Cardiac muscle cell (in vitro differentiated cells and primary cell): ENCODE data around the gene ARL6. TPM values are rescaled to one million over a fixed set of nuclear protein-coding genes. Genes with fewer than 3 reads are reported as not detected.

Experiments
- DNase-seq, 2 donors: peaks; one replicate each; pipeline versions ENCODE4 v3.0.0 to v3.0.0-alpha.2; 2010 to 2017; ENCODE audit warnings: low read depth in 1 of 2, low spot score in 1 of 2
- H3K27ac ChIP-seq: fragments of 200-600 bp; sonication (generic); 2 replicates; pipeline ENCODE4 v1.5.1; 2016
- H3K27me3 ChIP-seq: fragments of 200-600 bp; sonication (generic); 2 replicates; pipeline ENCODE4 v1.6.0; 2016; ENCODE audit warnings: control low read depth
- H3K36me3 ChIP-seq: fragments of 200-600 bp; sonication (generic); 2 replicates; pipeline ENCODE4 v1.5.1; 2016; ENCODE audit warnings: control low read depth
- H3K4me1 ChIP-seq: fragments of 200-600 bp; sonication (generic); 2 replicates; pipeline ENCODE4 v1.8.1; 2017; ENCODE audit warnings: low read depth, mild to moderate bottlenecking, mixed run types
- H3K4me3 ChIP-seq: fragments of 200-600 bp; sonication (generic); 2 replicates; pipeline ENCODE4 v1.5.1; 2016; ENCODE audit warnings: mild to moderate bottlenecking
- H3K9me3 ChIP-seq: fragments of 200-600 bp; sonication (generic); 2 replicates; pipeline ENCODE4 v1.5.1; 2017; ENCODE audit warnings: low read depth, mild to moderate bottlenecking, control low read depth
- CTCF ChIP-seq: IDR thresholded peaks from 2 replicates; pipeline ENCODE4 v1.5.1; 2012; ENCODE audit warnings: low read depth, mild to moderate bottlenecking, low read length
- polyA plus RNA-seq: library from polyadenylated mRNA; unstranded; fragments of >200 nt; fragmentation: Nextera tagmentation; extraction: Ambion mirVana; gene quantifications from 2 replicates; pipeline ENCODE4 v1.2.1, GENCODE V29; 2016
- total RNA-seq: library from RNA; depleted of rRNA; stranded (reverse); fragments of >200 nt; gene quantifications from 2 replicates; pipeline ENCODE4 v1.2.3, GENCODE V29; 2016

The ARL6 gene
- total RNA-seq (4.3 and 6.0 TPM in 2 replicates), polyA plus RNA-seq (8.4 and 12.5 TPM in 2 replicates)

- Histone ChIP-seq H3K9me3 (no peaks in the 10 kb centered on the region), H3K27me3 (no peaks in the 10 kb centered on the region), H3K4me3 (peak within 1 kb of the TSS; percentile 89), H3K27ac (peak within 1 kb of the TSS; percentile 76), H3K4me1 (peaks cover 12% of the 10 kb centered on the region), H3K36me3 (peaks cover under 1% of the 10 kb centered on the region)
- peak; percentile 4 for TF ChIP-seq CTCF
- DNase-seq, result peak; percentile 88 to 91
Observed at GRCh38 chr3:97764407-97765238, at the start of gene ARL6. ARL6 (plus strand) TSS chr3:97764758; CDS start chr3:97768108, 3,350 bp downstream.

- Histone ChIP-seq H3K36me3 (no peaks in the 10 kb centered on the region), H3K4me3 (no peak overlapping the region), H3K4me1 (no peaks in the 10 kb centered on the region), H3K27me3 (no peaks in the 10 kb centered on the region), H3K27ac (no peak overlapping the region), H3K9me3 (no peaks in the 10 kb centered on the region)
- peak; percentile 98 for TF ChIP-seq CTCF
- peak; percentile 77 to 84 for DNase-seq
Observed at GRCh38 chr3:97719156-97719821, 45.3 kb upstream of the ARL6 start.

GRCh38 chr3:97720417-97720816, 44.1 kb upstream of the ARL6 start:
- Histone ChIP-seq H3K27me3 (no peaks in the 10 kb centered on the region), H3K36me3 (no peaks in the 10 kb centered on the region), H3K4me1 (no peaks in the 10 kb centered on the region), H3K4me3 (no peak overlapping the region), H3K9me3 (no peaks in the 10 kb centered on the region), H3K27ac (no peak overlapping the region)
- no peak for TF ChIP-seq CTCF
- no peak for DNase-seq

- H3K4me1 ChIP-seq, result no peaks in the 10 kb centered on the region
- H3K36me3 ChIP-seq, result no peaks in the 10 kb centered on the region
- no peak overlapping the region for H3K27ac ChIP-seq
- H3K9me3 ChIP-seq, result no peaks in the 10 kb centered on the region
- no peak for DNase-seq
- H3K27me3 ChIP-seq, result no peaks in the 10 kb centered on the region
- H3K4me3 ChIP-seq, result no peak overlapping the region
- TF ChIP-seq CTCF, result no peak
Observed at GRCh38 chr3:97721446-97721845, 43.1 kb upstream of the ARL6 start.

GRCh38 chr3:97736928-97737327, 27.6 kb upstream of the ARL6 start:
- no peak for DNase-seq
- Histone ChIP-seq H3K27ac (no peak overlapping the region), H3K4me3 (no peak overlapping the region), H3K36me3 (no peaks in the 10 kb centered on the region), H3K9me3 (no peaks in the 10 kb centered on the region), H3K4me1 (no peaks in the 10 kb centered on the region), H3K27me3 (no peaks in the 10 kb centered on the region)
- TF ChIP-seq CTCF, result no peak
